ENCODE data around the gene USH1C. TPM values are rescaled to one million over a fixed set of nuclear protein-coding genes. Genes with fewer than 3 reads are reported as not detected.

The USH1C gene
- total RNA-seq, 4 donors from 2014 or later: not detected

- Histone ChIP-seq H3K4me3 (no peak overlapping the region), H3K27ac (no peak overlapping the region), H3K9me3 (no peaks in the 10 kb centered on the region), H3K36me3 (no peaks in the 10 kb centered on the region), H3K27me3 (no peaks in the 10 kb centered on the region), H3K4me1 (peaks cover 0 to 15% (median 0%) of the 10 kb centered on the region in 4 donors)
- 81 to 82% methylated on average over 4 to 13 of the region's 13 CpGs for WGBS, 2 donors
- DNase-seq (ENCODE audit: low spot score in 2 of 2): no peak
- TF ChIP-seq CTCF (IDR thresholded peaks at IDR 0.05): no peak
Observed at GRCh38 chr11:17526326-17526725, 17.9 kb downstream of the USH1C start.

- WGBS, 2 donors: 84% methylated on average over 4 of the region's 4 CpGs
- Histone ChIP-seq H3K4me3 (no peak overlapping the region), H3K27ac (no peak overlapping the region), H3K27me3 (no peaks in the 10 kb centered on the region), H3K36me3 (no peaks in the 10 kb centered on the region), H3K4me1 (peaks cover 0 to 15% (median 0%) of the 10 kb centered on the region in 4 donors), H3K9me3 (no peaks in the 10 kb centered on the region)
- TF ChIP-seq POLR2A (IDR thresholded peaks at IDR 0.05): no peak
- TF ChIP-seq CTCF (IDR thresholded peaks at IDR 0.05): no peak
- TF ChIP-seq EP300 (IDR thresholded peaks at IDR 0.05): no peak
- no peak for DNase-seq (ENCODE audit: low spot score in 2 of 2)
Observed at GRCh38 chr11:17525570-17525969, 18.6 kb downstream of the USH1C start.

GRCh38 chr11:17524221-17524620 is 20.0 kb downstream of the USH1C start:
- TF ChIP-seq CTCF (IDR thresholded peaks at IDR 0.05): no peak
- no peaks in the 10 kb centered on the region for H3K27me3 ChIP-seq
- no peaks in the 10 kb centered on the region for H3K36me3 ChIP-seq
- H3K27ac ChIP-seq: no peak overlapping the region
- DNase-seq (ENCODE audit: low spot score in 2 of 2): no peak
- 93 to 95% methylated on average over 7 to 9 of the region's 9 CpGs for WGBS, 2 donors
- H3K9me3 ChIP-seq: no peaks in the 10 kb centered on the region
- no peak overlapping the region for H3K4me3 ChIP-seq
- peaks cover 0 to 7% (median 0%) of the 10 kb centered on the region in 4 donors for H3K4me1 ChIP-seq

GRCh38 chr11:17522655-17523054 is 21.6 kb downstream of the USH1C start:
- WGBS, 2 donors: 85 to 86% methylated on average over 6 to 17 of the region's 17 CpGs
- Histone ChIP-seq H3K27me3 (no peaks in the 10 kb centered on the region), H3K4me3 (no peak overlapping the region), H3K36me3 (no peaks in the 10 kb centered on the region), H3K9me3 (no peaks in the 10 kb centered on the region), H3K27ac (no peak overlapping the region), H3K4me1 (peaks cover 0 to 3% (median 0%) of the 10 kb centered on the region in 4 donors)
- no peak for DNase-seq (ENCODE audit: low spot score in 2 of 2)
- no peak for TF ChIP-seq EP300 (IDR thresholded peaks at IDR 0.05)
- TF ChIP-seq POLR2A (IDR thresholded peaks at IDR 0.05): no peak
- no peak for TF ChIP-seq CTCF (IDR thresholded peaks at IDR 0.05)

- no peaks in the 10 kb centered on the region for H3K27me3 ChIP-seq
- H3K4me1 ChIP-seq: no peaks in the 10 kb centered on the region
- DNase-seq (ENCODE audit: low spot score in 2 of 2): no peak
- WGBS, 2 donors: 84 to 89% methylated on average over 11 of the region's 11 CpGs
- no peaks in the 10 kb centered on the region for H3K9me3 ChIP-seq
- no peak overlapping the region for H3K4me3 ChIP-seq
- TF ChIP-seq CTCF (IDR thresholded peaks at IDR 0.05) (no peak), EP300 (IDR thresholded peaks at IDR 0.05) (no peak), POLR2A (IDR thresholded peaks at IDR 0.05) (no peak)
- H3K27ac ChIP-seq: no peak overlapping the region
- no peaks in the 10 kb centered on the region for H3K36me3 ChIP-seq
Observed at GRCh38 chr11:17521106-17521900, 22.9 kb downstream of the USH1C start.

Measured in tibial nerve (tissue), 4 donors.